GM12873 (cell line): ENCODE data around the gene HELZ.

ENCODE experiments used
- TF ChIP-seq, protein P1 (sequence below): IDR thresholded peaks from 2 replicates; pipeline ENCODE4 v1.5.1; 2012; ENCODE audit warnings: low read depth, mild to moderate bottlenecking, moderate library complexity, low read length, control low read depth; ENCODE audit not compliant: insufficient read depth; ENCODE audit errors: missing control alignments

HELZ gene

DNA sequence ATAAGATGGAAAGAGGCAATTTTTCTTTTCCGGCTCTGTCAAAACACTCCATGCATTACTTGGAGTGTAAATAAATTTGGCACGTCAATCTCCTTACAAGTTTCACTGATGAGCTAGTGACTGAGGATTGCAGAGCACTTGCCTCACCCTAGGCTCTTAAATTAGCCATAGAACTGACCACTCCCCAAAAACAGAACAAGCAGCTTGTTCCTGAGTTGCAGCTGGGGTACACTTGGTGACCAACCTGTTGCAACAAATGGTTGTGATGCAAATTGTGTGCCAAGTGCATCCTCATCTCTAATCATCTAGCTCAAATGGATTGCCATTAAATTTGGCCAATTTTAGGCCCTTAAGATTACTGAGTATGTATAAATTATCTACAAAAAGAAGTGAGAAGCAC, 133.7 kb downstream of the HELZ start:
- TF ChIP-seq, protein P1, sequence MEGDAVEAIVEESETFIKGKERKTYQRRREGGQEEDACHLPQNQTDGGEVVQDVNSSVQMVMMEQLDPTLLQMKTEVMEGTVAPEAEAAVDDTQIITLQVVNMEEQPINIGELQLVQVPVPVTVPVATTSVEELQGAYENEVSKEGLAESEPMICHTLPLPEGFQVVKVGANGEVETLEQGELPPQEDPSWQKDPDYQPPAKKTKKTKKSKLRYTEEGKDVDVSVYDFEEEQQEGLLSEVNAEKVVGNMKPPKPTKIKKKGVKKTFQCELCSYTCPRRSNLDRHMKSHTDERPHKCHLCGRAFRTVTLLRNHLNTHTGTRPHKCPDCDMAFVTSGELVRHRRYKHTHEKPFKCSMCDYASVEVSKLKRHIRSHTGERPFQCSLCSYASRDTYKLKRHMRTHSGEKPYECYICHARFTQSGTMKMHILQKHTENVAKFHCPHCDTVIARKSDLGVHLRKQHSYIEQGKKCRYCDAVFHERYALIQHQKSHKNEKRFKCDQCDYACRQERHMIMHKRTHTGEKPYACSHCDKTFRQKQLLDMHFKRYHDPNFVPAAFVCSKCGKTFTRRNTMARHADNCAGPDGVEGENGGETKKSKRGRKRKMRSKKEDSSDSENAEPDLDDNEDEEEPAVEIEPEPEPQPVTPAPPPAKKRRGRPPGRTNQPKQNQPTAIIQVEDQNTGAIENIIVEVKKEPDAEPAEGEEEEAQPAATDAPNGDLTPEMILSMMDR, result no peak

DNA sequence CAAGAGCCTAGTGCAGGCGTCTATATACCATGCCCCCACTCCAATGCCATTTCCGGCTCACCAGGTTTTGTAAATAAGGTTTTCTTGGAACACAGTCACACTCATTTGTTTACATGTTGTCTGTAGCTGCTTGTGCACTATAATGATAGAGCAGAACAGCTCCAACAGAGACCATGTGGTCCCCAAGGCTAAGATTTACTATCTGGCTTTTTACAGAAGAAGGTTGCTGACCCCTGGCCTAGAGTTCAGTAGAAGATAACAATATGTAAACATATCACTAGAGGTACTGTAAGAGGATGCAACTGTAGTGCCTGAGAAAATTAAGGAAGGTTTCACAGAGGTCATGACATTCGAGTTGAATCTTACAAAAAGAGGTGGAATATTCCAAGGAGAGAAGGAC, 134.4 kb downstream of the HELZ start:
- TF ChIP-seq, protein P1, result no peak

DNA sequence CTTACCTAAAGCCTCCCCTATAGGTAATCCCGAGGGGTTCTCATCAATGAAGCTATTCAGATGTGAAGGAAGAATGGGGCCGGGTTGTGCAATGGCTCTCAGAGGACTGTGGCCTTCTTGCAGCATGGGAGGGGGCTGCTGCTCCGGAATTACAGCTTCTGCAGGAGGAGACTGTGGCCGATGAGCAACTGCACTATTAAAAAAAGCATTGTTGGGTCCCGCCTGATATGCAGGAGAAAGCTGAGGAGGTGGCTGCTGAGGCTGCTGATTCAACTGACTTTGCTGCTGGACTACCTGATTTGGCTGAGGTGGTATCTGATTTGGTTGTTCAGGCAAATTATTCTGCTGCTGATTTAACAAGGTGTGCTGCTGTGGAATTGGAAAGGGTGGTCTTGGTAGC, 135.9 kb downstream of the HELZ start:
- TF ChIP-seq, protein P1, result no peak

DNA sequence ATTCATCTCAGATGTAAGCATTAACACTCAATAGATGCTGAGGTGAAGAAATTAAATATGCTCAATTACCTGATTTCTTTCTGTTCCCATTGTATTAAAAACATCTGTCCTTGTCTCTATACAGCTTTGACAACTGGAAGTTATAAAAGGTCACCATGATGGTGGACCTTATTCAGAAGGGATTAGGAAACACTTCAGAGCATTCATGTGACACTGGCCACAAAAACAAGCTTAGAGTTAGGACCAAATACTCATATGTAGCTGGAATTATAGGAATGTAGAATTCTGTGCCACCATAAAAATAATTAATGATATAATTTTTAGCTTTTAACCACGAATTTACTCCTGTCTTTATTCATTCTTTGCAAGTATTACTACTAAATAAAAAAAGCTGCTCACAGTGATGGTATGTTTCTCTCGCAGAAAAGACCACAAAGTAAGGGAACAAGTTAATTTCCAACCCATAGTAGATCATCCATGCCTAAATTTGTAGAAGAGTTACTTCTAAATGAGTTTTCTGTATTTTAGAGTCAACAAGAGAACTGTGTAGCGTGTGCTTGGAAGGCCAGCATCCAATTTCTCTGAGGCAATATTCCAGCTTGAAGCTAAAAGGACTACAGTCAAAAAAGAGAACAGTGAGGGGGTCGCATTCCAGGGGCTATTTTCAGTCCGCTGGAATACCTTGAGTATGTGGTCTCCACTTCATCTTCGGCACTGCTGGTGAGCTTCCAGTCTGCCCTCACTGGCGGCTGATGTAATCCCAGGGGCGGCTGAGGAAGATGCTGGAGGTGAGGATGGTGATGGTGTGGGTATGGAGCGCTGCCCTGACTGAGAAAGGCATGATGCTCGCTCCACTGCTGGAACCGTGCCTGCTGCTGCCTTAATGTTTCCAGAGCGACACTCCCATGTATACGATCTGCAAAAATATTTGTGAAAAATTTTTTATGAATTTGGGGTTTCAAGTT, 136.9 kb downstream of the HELZ start:
- TF ChIP-seq, protein P1, result no peak

DNA sequence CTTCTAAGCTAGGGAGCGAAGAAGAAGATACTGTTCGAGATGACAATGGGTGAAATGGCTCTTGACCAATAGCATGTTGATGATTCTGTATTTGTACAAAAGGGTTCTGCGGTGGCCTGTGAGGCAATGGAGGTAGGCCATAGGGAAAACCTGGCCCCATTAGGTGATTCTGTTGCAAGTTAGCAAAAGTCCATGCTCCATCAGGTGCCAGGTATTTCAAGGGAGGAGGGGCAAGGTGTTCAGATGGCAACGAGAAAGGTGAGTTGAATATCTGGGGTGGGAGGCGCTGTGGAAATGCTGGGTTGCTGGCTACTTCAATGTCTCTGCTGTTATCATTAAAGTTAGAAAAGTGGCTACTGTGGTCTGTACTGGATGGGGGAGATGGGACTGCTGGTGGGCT, 137.8 kb downstream of the HELZ start:
- TF ChIP-seq, protein P1, result no peak

DNA sequence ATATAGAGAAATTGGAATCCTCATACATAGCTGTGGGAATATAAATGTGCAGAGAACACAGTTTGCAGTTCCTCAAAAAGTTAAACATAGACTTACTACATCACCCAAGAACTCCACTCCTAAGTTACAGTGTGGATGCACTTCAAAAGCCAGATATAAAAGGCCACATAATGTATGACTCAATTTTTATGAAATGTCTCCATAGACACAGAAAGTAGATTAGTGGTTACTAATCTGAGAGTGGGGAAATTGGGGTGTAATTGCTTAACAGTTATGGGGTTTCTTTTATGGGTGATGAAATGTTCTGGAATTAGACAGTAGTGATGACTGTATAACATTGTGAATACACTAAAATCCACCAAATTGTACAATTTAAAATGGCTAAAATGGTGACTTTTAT, 139.8 kb downstream of the HELZ start:
- TF ChIP-seq, protein P1, result no peak

DNA sequence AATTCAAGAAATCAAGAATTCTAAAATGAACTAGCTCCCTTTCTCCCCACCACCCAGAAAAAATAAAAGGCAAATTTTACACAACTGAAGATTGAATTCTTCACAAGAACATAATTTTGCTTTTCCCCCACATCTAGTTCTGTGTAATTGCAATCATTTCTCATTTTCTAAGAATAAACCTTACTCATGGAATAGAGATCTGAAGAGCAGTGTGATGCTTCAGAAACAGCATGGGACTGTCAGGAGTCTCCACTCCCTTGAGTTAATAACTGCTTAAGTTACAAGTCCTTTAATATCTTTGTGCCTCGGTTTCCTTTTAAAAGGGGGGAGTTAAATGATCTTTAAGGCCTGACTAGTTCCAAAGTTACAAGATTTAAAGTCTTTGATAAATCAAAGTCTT, 147.0 kb downstream of the HELZ start:
- TF ChIP-seq, protein P1, result no peak
